Stimulated activated CD8-positive, alpha-beta memory T cell treated with anti-CD3 and anti-CD28 coated beads, Interleukin-2, amount 100 ng/mL, for 48 hours (primary cell): ENCODE data around the gene RNF10.
"Not testable (repeated sequence)": the region's sequence is repeated elsewhere in the genome, so short reads cannot be mapped to it uniquely, and the experiment has no call there.

Experiments used
- DNase-seq, 2 donors: peaks; one replicate each; pipeline ENCODE4 v3.0.0-alpha.2; 2020; ENCODE audit warnings: low read depth in 2 of 2

The RNF10 gene

DNA sequence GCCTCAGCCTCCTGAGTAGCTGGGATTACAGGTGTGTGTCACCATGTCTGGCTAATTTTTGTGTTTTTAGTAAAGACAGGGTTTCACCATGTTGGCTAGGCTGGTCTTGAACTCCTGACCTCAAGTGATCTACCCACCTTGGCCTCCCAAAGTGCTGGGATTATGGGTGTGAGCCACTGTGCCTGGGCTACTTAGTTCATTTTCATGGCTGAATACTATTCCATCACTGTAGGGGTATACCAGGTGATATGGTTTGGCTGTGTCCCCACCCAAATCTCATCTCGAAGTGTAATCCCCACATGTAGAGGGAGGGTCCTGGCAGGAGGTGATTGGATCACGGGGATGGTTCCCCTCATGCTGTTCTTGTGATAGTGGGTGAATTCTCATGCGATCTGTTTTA lies 83.0 kb downstream of the RNF10 start:
- not testable (repeated sequence) for DNase-seq

DNA sequence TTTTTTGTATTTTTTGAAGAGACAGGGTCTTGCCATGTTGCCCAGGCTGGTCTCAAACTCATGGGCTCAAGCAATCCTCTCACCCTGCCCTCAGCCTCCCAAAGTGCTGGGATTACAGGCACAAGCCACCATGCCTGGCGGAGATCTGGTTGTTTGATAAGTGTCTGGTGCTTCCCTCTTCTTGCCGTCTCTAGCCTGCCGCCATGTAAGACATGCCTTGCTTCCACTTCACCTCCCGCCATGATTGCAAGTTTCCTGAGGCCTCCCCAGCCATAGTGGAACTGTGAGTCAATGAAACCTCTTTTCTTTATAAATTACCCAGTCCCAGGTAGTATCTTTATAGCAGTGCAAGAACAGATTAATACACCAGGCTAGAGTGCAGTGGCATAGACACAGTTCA lies 83.6 kb downstream of the RNF10 start:
- not testable (repeated sequence) for DNase-seq

DNA sequence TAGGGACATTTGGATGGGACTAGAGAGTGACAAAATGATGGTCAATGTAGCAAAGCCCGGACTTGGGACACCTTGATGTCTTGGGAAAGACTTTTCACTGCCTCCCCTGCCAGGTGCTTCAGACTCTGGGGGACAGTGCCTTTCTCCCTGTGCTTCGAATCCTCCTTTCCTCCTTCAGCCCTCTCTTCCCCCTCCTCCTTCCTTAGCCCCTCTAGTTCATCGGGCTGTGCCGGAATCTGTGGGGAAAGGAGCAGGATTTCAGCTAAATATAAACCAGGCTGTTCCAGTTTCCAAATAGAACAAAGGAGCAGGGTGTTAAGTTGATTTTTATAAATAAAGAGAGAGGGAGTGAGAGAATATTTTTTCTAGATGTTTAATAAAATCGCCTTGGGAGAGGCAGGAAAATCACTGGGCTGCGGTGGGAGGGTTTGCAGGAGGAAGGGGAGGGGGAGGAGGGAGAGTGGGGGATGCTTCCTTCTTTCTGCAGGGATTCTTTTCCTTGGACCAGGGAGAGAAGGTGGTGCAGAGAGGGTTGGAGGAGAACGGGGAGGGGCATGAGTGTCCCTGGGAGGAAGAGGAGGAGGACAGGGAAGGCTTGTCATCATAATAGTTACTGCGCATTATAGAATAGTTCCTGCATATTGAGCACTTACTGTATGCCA lies 84.9 kb downstream of the RNF10 start:
- DNase-seq, result no peak

DNA sequence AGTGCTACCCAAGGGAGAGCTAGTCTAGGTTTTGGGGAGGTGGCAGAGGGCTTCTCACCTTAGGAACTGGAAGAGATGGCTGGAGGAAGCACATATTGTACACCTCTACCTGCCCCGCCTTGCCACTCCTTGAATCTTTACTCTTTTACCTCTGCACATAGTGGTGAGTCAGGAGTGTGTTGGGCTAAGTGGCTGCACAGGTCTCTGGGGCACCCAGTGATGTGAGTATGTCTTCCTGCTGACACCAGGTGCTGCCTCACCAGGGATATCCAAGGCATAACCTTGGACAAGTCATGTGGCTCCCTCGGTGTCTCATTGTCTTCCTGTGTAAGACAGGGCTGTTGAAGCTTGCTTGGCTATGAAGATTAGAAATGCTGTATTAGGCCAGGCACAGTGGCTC lies 86.5 kb downstream of the RNF10 start:
- no peak for DNase-seq

DNA sequence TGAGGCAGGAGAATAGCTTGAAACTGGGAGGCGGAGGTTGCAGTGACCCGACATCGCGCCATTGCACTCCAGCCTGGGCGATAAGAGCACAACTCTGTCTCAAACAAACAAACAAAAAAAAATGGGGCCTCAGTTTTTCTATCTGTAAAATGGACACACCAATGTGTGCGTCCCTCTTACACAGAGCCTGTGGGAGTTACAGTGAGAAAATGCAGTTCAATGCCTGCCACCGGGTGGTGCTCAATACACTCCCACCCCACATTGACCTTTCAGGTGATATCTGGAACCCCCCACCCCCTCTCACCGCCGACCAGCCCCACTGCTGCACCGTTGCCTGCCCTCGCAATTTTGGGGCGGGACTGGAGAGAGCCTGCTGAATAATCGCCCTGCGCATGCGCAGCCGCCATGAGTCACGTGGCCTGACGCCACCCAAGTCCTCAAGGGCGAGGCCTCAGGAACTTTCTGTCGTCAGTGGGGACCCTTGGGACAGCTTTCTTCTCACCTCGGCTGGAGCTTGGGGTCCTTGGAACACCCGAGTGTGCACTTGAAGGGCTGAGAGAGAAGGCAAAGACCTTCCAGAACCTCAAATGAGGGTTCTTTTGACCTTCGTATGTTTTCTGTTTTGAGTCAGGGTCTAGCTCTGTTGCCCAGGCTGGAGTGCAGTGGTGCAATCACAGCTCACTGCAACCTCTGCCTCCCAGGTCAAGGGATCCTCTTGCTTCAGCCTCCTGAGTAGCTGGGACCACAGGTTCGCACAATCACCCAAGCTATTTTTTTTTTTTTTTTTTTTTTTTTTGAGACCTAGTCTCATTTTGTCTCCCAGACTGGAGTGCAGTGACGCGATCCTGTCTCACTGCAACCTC lies 91.6 kb downstream of the RNF10 start:
- no peak for DNase-seq
